VCaP (cell line): Measurements from ENCODE around the gene CNDP2.

Experiments used
- H3K27ac ChIP-seq: fragments of 450-650 bp; 2 replicates; pipeline ENCODE4 v1.5.1; 2017
- CTCF ChIP-seq: fragments of 450-650 bp; conservative IDR thresholded peaks from 2 replicates; pipeline ENCODE4 v1.5.1; 2017; ENCODE audit warnings: mild to moderate bottlenecking, moderate library complexity

The CNDP2 gene

GRCh38 chr18:74567822-74568221 is 71.7 kb downstream of the CNDP2 start:
- no peak overlapping the region for H3K27ac ChIP-seq
- no peak for TF ChIP-seq CTCF

- no peak for TF ChIP-seq CTCF
- no peak overlapping the region for H3K27ac ChIP-seq
These were observed 73.2 kb downstream of the CNDP2 start for GRCh38 chr18:74569401-74569800.

- TF ChIP-seq CTCF = no peak
- H3K27ac ChIP-seq = no peak overlapping the region
These were observed 74.1 kb downstream of the CNDP2 start for GRCh38 chr18:74570266-74570665.

- no peak for TF ChIP-seq CTCF
- no peak overlapping the region for H3K27ac ChIP-seq
These were observed 75.9 kb downstream of the CNDP2 start for GRCh38 chr18:74571895-74572680.

- TF ChIP-seq CTCF = no peak
- H3K27ac ChIP-seq = no peak overlapping the region
These were observed 76.9 kb downstream of the CNDP2 start for GRCh38 chr18:74573053-74573452.
